NCI-H1417 (cell line): ENCODE data around the gene C19orf25.
A peak's percentile ranks its signal among the peaks of the same experiment; 100 is the strongest.

Experiments used
- DNase-seq, 3 experiments: peaks; one replicate each; lab custom pipeline; 2025; lab: John Stamatoyannopoulos, UW

The C19orf25 gene

GRCh38 chr19:1432507-1432887 is 46.5 kb downstream of the C19orf25 start:
- no peak for DNase-seq

- no peak for DNase-seq
Measured at GRCh38 chr19:1431759-1432506, 47.1 kb downstream of the C19orf25 start.

GRCh38 chr19:1430246-1430645 is 48.8 kb downstream of the C19orf25 start:
- DNase-seq = no peak

GRCh38 chr19:1429750-1430149 is 49.3 kb downstream of the C19orf25 start:
- no peak for DNase-seq

GRCh38 chr19:1428738-1429391 is 50.1 kb downstream of the C19orf25 start:
- DNase-seq = no peak

- DNase-seq = no peak
Measured at GRCh38 chr19:1427221-1427920, 51.6 kb downstream of the C19orf25 start.

GRCh38 chr19:1426736-1427135 is 52.3 kb downstream of the C19orf25 start:
- DNase-seq = no peak

GRCh38 chr19:1425902-1426301 is 53.1 kb downstream of the C19orf25 start:
- DNase-seq = no peak

- DNase-seq = no peak
Measured at GRCh38 chr19:1425102-1425837, 53.7 kb downstream of the C19orf25 start.

- peak in 1 of 3 experiments; percentile 39 for DNase-seq
Measured at GRCh38 chr19:1424192-1424955, 54.6 kb downstream of the C19orf25 start.

- no peak for DNase-seq
Measured at GRCh38 chr19:1423436-1424191, 55.4 kb downstream of the C19orf25 start.
